HL-60 (cell line): Measurements from ENCODE around the gene GCAT.

ENCODE experiments used
- DNase-seq, 2 experiments: peaks; one replicate each; pipeline ENCODE4 v3.0.0-alpha.2; 2010 to 2020; ENCODE audit warnings: low read depth in 1 of 2, low spot score in 1 of 2
- H3K27ac ChIP-seq: fragments of 250-450 bp; sonication (Bioruptor Pico); replicated peaks from 2 replicates; pipeline ENCODE4 v1.5.1; 2020; ENCODE audit warnings: mild to moderate bottlenecking, moderate library complexity
- H3K27me3 ChIP-seq: fragments of 250-450 bp; sonication (Bioruptor Pico); 2 replicates; pipeline ENCODE4 v1.5.1; 2021; ENCODE audit warnings: mild to moderate bottlenecking, moderate library complexity; ENCODE audit not compliant: insufficient read depth, poor library complexity, severe bottlenecking
- H3K4me3 ChIP-seq: replicated peaks from 2 replicates; pipeline ENCODE4 v1.5.1; 2011; ENCODE audit warnings: mild to moderate bottlenecking, control low read depth, low read length; ENCODE audit not compliant: insufficient read depth
- GABPA ChIP-seq: IDR thresholded peaks from 2 replicates; pipeline ENCODE4 v1.6.1; 2012; ENCODE audit warnings: low read depth
- POLR2AphosphoS5 ChIP-seq: IDR thresholded peaks from 2 replicates; pipeline ENCODE4 v1.6.1; 2012; ENCODE audit warnings: low read depth
- SPI1 ChIP-seq: IDR thresholded peaks from 2 replicates; pipeline ENCODE4 v1.6.1; 2012; ENCODE audit warnings: low read depth, mild to moderate bottlenecking, borderline replicate concordance
- TF ChIP-seq, protein P1 (sequence below): IDR thresholded peaks from one replicate; pipeline ENCODE4 v1.5.1; 2011; ENCODE audit warnings: low read length, control low read depth, inconsistent platforms; ENCODE audit not compliant: insufficient read depth
- TF ChIP-seq, protein P2 (sequence below): IDR thresholded peaks from 2 replicates; pipeline ENCODE4 v1.6.1; 2012; ENCODE audit warnings: low read depth; ENCODE audit not compliant: insufficient replicate concordance

The GCAT gene

DNA sequence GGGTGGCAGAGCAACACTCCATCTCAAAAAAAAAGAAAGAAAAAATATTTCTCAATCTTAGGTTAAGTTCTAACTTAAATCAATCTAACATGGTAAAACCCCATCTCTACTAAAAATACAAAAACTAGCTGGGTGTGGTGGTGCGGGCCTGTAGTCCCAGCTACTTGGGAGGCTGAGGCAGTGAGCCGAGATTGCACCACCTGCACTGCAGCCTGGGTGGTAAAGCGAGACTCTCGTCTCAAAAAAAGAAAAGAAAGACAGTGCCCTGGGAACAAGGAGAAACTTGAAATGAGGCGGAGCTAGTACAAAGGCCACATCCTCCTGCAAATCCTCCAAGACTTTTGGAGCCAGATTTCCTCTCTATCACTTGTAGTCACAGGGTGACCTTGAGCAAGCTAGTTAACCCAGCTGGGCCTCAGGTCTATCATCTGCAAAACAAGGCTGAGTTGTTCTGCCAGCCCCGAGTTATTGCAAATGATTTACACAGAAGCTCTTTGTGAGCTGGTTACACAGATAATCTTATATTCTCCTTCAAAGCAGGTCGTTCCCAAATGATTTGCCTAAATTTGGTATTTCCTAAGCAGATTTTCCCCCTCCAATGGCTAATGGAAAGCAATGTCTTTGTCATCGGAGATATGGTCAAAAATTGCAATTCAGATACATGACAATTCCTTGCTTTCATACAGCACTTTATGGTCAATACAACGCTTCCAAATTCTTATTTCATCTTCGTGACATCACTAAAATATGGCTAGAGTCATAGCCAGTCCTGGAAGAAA, 34.5 kb downstream of the GCAT start:
- no peak for TF ChIP-seq POLR2AphosphoS5
- TF ChIP-seq, protein P1, sequence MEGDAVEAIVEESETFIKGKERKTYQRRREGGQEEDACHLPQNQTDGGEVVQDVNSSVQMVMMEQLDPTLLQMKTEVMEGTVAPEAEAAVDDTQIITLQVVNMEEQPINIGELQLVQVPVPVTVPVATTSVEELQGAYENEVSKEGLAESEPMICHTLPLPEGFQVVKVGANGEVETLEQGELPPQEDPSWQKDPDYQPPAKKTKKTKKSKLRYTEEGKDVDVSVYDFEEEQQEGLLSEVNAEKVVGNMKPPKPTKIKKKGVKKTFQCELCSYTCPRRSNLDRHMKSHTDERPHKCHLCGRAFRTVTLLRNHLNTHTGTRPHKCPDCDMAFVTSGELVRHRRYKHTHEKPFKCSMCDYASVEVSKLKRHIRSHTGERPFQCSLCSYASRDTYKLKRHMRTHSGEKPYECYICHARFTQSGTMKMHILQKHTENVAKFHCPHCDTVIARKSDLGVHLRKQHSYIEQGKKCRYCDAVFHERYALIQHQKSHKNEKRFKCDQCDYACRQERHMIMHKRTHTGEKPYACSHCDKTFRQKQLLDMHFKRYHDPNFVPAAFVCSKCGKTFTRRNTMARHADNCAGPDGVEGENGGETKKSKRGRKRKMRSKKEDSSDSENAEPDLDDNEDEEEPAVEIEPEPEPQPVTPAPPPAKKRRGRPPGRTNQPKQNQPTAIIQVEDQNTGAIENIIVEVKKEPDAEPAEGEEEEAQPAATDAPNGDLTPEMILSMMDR = no peak
- TF ChIP-seq SPI1 = no peak
- TF ChIP-seq, protein P2, sequence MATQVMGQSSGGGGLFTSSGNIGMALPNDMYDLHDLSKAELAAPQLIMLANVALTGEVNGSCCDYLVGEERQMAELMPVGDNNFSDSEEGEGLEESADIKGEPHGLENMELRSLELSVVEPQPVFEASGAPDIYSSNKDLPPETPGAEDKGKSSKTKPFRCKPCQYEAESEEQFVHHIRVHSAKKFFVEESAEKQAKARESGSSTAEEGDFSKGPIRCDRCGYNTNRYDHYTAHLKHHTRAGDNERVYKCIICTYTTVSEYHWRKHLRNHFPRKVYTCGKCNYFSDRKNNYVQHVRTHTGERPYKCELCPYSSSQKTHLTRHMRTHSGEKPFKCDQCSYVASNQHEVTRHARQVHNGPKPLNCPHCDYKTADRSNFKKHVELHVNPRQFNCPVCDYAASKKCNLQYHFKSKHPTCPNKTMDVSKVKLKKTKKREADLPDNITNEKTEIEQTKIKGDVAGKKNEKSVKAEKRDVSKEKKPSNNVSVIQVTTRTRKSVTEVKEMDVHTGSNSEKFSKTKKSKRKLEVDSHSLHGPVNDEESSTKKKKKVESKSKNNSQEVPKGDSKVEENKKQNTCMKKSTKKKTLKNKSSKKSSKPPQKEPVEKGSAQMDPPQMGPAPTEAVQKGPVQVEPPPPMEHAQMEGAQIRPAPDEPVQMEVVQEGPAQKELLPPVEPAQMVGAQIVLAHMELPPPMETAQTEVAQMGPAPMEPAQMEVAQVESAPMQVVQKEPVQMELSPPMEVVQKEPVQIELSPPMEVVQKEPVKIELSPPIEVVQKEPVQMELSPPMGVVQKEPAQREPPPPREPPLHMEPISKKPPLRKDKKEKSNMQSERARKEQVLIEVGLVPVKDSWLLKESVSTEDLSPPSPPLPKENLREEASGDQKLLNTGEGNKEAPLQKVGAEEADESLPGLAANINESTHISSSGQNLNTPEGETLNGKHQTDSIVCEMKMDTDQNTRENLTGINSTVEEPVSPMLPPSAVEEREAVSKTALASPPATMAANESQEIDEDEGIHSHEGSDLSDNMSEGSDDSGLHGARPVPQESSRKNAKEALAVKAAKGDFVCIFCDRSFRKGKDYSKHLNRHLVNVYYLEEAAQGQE = no peak
- TF ChIP-seq GABPA = no peak
- Histone ChIP-seq H3K4me3 (no peak overlapping the region), H3K27me3 (no peaks in the 10 kb centered on the region), H3K27ac (no peak overlapping the region)
- DNase-seq = no peak

GRCh38 chr22:37843741-37844089, 36.0 kb downstream of the GCAT start:
- peak in 1 of 2 experiments; percentile 48 for DNase-seq
- Histone ChIP-seq H3K4me3 (peak overlapping the region; percentile 78), H3K27me3 (no peaks in the 10 kb centered on the region), H3K27ac (peak overlapping the region; percentile 70)
- TF ChIP-seq, protein P2 = no peak
- TF ChIP-seq, protein P1 = no peak
- no peak for TF ChIP-seq GABPA
- TF ChIP-seq POLR2AphosphoS5 = no peak
- no peak for TF ChIP-seq SPI1

GRCh38 chr22:37844904-37845329, 37.2 kb downstream of the GCAT start:
- Histone ChIP-seq H3K4me3 (peak overlapping the region; percentile 78), H3K27ac (peak overlapping the region; percentile 70), H3K27me3 (no peaks in the 10 kb centered on the region)
- DNase-seq = no peak
- TF ChIP-seq, protein P1 = no peak
- no peak for TF ChIP-seq SPI1
- TF ChIP-seq, protein P2 = no peak
- no peak for TF ChIP-seq POLR2AphosphoS5
- no peak for TF ChIP-seq GABPA
